AG04450 (cell line): ENCODE measurements around the gene RPS26. TPM values are rescaled to one million over a fixed set of nuclear protein-coding genes. Genes with fewer than 3 reads are reported as not detected.

Experiments
- CTCF ChIA-PET: fragments of 300-600, 350-600 bp; formaldehyde crosslinking; extraction: SDS; loops from one replicate; lab custom pipeline; 2022; ENCODE audit warnings: antibody characterized with exemption, inconsistent platforms; lab: Charles Lee
- POLR2A ChIA-PET: fragments of 350-600 bp; formaldehyde crosslinking; extraction: SDS; loops from one replicate; lab custom pipeline; 2021; ENCODE audit warnings: antibody characterized with exemption, inconsistent platforms; lab: Yijun Ruan, JAX
- DNase-seq: peaks from one replicate; pipeline ENCODE4 v3.0.0-alpha.2; 2011; ENCODE audit warnings: low read depth, low spot score
- H3K27ac ChIP-seq: one replicate; pipeline ENCODE4 v1.5.1; 2012; ENCODE audit warnings: low read depth, low read length, control low read depth
- H3K27me3 ChIP-seq: one replicate; pipeline ENCODE4 v1.6.0; 2012; ENCODE audit warnings: low read length; ENCODE audit not compliant: control insufficient read depth, insufficient read depth
- H3K4me3 ChIP-seq: 2 replicates; pipeline ENCODE4 v1.5.1; 2011; ENCODE audit warnings: mild to moderate bottlenecking, low read depth, low read length, control low read depth
- H3K9me3 ChIP-seq: 2 replicates; pipeline ENCODE4 v1.5.1; 2012; ENCODE audit warnings: low read length; ENCODE audit not compliant: control insufficient read depth, insufficient read depth
- polyA minus RNA-seq: library from RNA; depleted of rRNA, polyadenylated mRNA; stranded (reverse); fragments of >200 nt; gene quantifications from 2 replicates; pipeline ENCODE4 v1.2.3, GENCODE V29; 2011; rRNA and poly(A)+ RNA removed
- polyA plus RNA-seq: library from polyadenylated mRNA; depleted of rRNA; stranded (reverse); fragments of >200 nt; gene quantifications from 2 replicates; pipeline ENCODE4 v1.2.3, GENCODE V29; 2011; rRNA removed
- TF ChIP-seq, protein P1 (sequence below): IDR thresholded peaks from 2 replicates; pipeline ENCODE4 v1.5.1; 2011; ENCODE audit warnings: low read depth, low read length, control low read depth, inconsistent platforms

RPS26 gene
- 348 and 382 TPM in 2 replicates for polyA plus RNA-seq
- polyA minus RNA-seq, result 332 and 336 TPM in 2 replicates

DNA sequence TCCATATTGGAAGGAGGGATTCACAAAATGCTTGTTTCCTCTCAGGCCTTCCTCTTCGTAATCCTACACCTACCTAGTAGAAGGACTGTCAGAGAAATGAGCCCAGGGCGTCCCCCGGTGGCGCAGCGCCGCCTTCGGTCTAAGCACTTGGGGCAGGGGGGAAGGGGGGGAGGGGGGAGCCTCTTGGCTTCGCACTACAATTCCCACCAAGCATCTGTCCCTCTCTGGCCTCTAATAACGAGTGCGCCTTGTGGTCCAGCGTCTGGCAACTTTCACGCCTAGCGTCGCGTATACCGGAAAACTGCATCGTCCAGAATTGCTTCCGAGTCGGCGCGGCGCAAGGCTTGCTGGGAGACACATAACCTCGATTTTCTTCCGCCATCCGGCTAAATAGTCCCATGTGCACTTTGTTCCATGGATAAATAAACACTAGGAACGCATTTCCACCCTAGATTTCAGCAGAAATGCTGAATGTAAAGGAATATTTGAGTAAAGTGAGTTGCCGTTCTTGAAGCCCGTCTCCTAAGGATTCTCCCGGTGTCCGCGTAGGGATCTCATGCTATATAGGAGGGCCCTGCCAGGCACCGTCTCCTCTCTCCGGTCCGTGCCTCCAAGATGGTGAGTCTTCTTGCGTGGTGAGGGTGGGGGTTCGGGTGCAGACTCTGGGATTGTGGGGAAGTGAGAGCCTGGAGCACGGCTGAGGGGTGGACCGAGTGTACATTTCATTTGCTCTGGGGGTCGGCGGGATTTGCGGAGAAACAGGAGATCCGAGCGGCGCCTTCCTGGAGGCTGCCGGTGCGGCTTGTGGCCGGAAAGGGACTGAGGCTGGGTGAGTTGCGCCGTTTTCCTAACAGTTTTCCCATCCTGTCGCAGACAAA lies at the start of gene RPS26:
Gene RPS26, plus strand, starts transcription at position 367 of the 878 bp plus-strand sequence. Its CDS starts 249 bp downstream, at position 616.
- DNase-seq, result peak; percentile 99
- POLR2A ChIA-PET, result interaction anchor here (1.1 kb wide), 1 partner anchor 63 kb away, joined by 4 read pairs; the partner anchor contains the start of gene PA2G4
- H3K27ac ChIP-seq, result peak within 1 kb of the TSS; percentile 92

DNA sequence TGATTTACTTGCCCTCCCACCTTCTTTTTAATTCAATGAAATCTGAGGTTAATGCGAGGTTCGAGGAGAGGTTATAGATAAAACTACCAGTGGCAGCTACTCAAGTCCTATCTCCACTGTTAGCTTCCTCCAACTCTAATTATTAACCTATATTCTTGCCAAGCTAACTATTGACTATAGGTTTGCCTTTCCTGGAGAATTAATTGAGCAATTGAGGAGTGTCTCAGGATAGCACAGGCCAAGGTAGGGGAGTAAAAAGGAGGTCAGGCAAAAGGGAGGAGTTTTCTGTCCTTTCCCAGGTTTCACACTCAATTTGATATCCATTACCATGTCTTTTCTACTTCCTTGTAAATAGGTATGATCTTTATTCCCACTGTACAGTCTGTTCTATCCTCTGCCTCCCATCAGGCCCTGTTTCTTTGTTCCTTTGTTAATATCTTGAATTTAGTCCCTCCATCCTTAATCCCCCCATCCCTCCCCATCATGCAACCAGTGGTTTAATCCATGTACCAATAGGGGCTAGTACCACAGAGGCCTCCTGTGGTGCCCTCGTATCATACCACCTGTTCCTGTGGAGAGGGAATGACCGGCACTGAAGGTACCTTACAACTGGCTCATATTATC lies 48.4 kb upstream of the RPS26 start:
- no peak overlapping the region for H3K4me3 ChIP-seq
- H3K27ac ChIP-seq, result no peak overlapping the region
- no peaks in the 10 kb centered on the region for H3K9me3 ChIP-seq
- TF ChIP-seq, protein P1, sequence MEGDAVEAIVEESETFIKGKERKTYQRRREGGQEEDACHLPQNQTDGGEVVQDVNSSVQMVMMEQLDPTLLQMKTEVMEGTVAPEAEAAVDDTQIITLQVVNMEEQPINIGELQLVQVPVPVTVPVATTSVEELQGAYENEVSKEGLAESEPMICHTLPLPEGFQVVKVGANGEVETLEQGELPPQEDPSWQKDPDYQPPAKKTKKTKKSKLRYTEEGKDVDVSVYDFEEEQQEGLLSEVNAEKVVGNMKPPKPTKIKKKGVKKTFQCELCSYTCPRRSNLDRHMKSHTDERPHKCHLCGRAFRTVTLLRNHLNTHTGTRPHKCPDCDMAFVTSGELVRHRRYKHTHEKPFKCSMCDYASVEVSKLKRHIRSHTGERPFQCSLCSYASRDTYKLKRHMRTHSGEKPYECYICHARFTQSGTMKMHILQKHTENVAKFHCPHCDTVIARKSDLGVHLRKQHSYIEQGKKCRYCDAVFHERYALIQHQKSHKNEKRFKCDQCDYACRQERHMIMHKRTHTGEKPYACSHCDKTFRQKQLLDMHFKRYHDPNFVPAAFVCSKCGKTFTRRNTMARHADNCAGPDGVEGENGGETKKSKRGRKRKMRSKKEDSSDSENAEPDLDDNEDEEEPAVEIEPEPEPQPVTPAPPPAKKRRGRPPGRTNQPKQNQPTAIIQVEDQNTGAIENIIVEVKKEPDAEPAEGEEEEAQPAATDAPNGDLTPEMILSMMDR, result no peak
- DNase-seq, result no peak
- H3K27me3 ChIP-seq, result no peaks in the 10 kb centered on the region
- ChIA-PET CTCF (interaction anchor here (0.7 to 5.4 kb wide), 4 partner anchors 9 to 41 kb away, joined by 3 to 104 read pairs (median 4); partner anchors contain the start of gene RAB5B), POLR2A (no interaction called here)

More for the DNA sequence above, at the start of gene RPS26:
- CTCF ChIA-PET, result interaction anchor here (0.6 to 5.0 kb wide), 3 partner anchors 12 to 148 kb away, joined by 4 to 28 read pairs (median 20); no protein-coding TSS in a partner anchor
- TF ChIP-seq, protein P1, result peak; percentile 46
- H3K4me3 ChIP-seq, result peak within 1 kb of the TSS; percentile 92
- no peaks in the 10 kb centered on the region for H3K9me3 ChIP-seq
- H3K27me3 ChIP-seq, result no peaks in the 10 kb centered on the region

DNA sequence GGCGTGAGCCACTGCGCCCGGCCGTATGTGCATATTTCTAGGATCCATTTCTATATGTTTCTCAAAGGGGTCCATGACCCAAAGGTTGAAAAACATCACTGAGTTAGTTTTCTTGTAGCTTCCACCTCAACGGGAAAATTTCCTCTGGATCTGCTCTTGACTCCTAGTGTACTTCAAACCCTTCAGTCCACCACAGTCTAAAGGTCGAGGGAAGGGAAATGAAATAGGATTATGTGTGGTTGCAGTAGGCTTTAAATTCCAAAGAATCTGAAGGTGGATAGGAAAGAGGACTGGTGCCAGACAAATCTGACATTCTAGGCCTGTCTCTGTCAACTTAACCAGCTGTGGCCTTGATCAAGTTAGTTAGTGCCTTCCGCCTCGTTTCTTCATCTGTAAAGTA lies 46.4 kb upstream of the RPS26 start:
- H3K4me3 ChIP-seq, result no peak overlapping the region
- no peak for DNase-seq
- H3K27me3 ChIP-seq, result no peaks in the 10 kb centered on the region
- ChIA-PET CTCF (interaction anchor here (0.5 to 5.4 kb wide), 41 partner anchors 11 to 257 kb away, joined by 3 to 104 read pairs (median 5); partner anchors contain the start of genes IKZF4, PA2G4 and RAB5B), POLR2A (interaction anchor here (0.6 to 1.2 kb wide), 4 partner anchors 22 to 63 kb away, joined by 3 to 4 read pairs (median 4); partner anchors contain the start of genes IKZF4 and RAB5B)
- TF ChIP-seq, protein P1, result no peak
- no peak overlapping the region for H3K27ac ChIP-seq
- H3K9me3 ChIP-seq, result no peaks in the 10 kb centered on the region

DNA sequence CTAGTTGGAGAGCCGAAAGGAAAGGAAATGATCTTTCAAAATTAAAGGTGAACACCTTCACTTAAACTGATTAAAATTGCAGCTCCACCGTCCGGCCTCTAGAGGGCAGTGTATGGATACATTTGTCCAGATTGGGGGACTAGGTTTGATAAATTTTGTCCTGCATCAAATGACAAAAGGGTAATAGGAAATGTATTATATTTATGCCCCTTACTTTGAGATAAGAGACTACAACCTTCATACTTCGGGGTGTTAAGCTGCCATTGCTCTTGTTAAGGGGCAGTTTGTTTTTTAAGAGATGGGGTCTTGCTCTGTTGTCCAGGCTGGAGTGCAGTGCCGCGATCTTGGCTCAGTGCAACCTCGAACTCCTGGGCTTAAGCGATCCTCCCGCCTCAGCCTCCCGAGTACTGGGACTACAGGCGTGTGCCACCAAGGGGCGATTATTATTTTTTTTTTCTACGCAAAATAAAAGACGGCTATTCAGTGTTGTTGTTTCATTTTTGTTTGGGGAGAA lies 45.5 kb upstream of the RPS26 start:
- H3K27me3 ChIP-seq, result no peaks in the 10 kb centered on the region
- no peaks in the 10 kb centered on the region for H3K9me3 ChIP-seq
- CTCF ChIA-PET, result interaction anchor here (0.5 to 5.4 kb wide), 49 partner anchors 11 to 374 kb away, joined by 3 to 104 read pairs (median 5); partner anchors contain the start of genes IKZF4, PA2G4, RAB5B and SARNP
- POLR2A ChIA-PET, result interaction anchor here (0.6 to 1.2 kb wide), 5 partner anchors 11 to 64 kb away, joined by 3 to 5 read pairs (median 4); partner anchors contain the start of genes IKZF4 and RAB5B
- no peak overlapping the region for H3K27ac ChIP-seq
- DNase-seq, result no peak
- H3K4me3 ChIP-seq, result peak overlapping the region; percentile 97
- TF ChIP-seq, protein P1, result peak; percentile 88
